ENCODE data around the gene SLC22A2. TPM values are rescaled to one million over a fixed set of nuclear protein-coding genes. Genes with fewer than 3 reads are reported as not detected.

SLC22A2 gene
- total and polyA plus RNA-seq, 4 donors: not detected

DNA sequence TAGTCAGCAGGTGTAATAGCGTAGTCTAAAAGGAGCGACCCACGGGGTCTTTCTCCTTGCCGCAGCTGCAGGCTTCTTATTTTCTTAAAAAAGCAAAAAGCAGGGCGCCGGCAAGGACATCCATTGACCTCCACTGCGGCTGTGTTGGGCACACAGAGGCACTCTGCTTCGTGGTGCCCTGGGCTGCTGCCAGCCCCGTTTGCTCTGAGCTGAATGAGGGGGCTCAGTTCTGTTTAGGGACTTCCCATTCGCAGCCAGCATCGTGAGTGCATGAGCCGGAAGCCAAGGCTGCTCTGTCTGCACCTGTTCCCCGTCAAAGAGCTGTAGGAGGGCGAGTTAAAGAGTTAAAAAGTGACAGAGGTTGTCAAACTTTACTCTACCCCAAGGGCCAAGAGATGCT, 1.7 kb upstream of the SLC22A2 start:
- no peak for DNase-seq (ENCODE audit: low spot score)
- H3K9me3 ChIP-seq (ENCODE audit: control insufficient read depth in 4 of 4, low read length in 3 of 4): no peaks in the 10 kb centered on the region
- no peak overlapping the region for H3K9ac ChIP-seq (ENCODE audit: low read depth in 1 of 2, low read length in 2 of 2)
- WGBS: 85% methylated on average over 14 of the region's 14 CpGs
- H3K4me3 ChIP-seq (ENCODE audit: low read depth in 1 of 3, low read length in 3 of 3): no peak overlapping the region
- no peak for TF ChIP-seq HNF4A (conservative IDR thresholded peaks at IDR 0.05)
- no peak for TF ChIP-seq JUND (IDR thresholded peaks at IDR 0.05)
- no peak for TF ChIP-seq TAF1 (conservative IDR thresholded peaks at IDR 0.05)
- TF ChIP-seq CTCF (IDR thresholded peaks at IDR 0.05; ENCODE audit: low read depth, low read length, missing input control): no peak
- no peak for TF ChIP-seq EGR1 (IDR thresholded peaks at IDR 0.05; ENCODE audit: low read depth in 2 of 2)
- TF ChIP-seq, protein P1, sequence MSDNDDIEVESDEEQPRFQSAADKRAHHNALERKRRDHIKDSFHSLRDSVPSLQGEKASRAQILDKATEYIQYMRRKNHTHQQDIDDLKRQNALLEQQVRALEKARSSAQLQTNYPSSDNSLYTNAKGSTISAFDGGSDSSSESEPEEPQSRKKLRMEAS (IDR thresholded peaks at IDR 0.05): no peak
- TF ChIP-seq NR2F2 (IDR thresholded peaks at IDR 0.05): no peak
- TF ChIP-seq ZBTB33 (IDR thresholded peaks at IDR 0.05): no peak
- TF ChIP-seq FOXA2 (IDR thresholded peaks at IDR 0.05): no peak
- TF ChIP-seq HNF4G (IDR thresholded peaks at IDR 0.05): no peak
- no peak for TF ChIP-seq FOXA1 (IDR thresholded peaks at IDR 0.05)
- TF ChIP-seq SP1 (IDR thresholded peaks at IDR 0.05): no peak
- no peak for TF ChIP-seq RXRA (IDR thresholded peaks at IDR 0.05)
- TF ChIP-seq GABPA (IDR thresholded peaks at IDR 0.05 in 1 of 2, conservative IDR thresholded peaks at IDR 0.05 in 1 of 2): no peak
- TF ChIP-seq RAD21 (IDR thresholded peaks at IDR 0.05): no peak
- no peak for TF ChIP-seq REST (IDR thresholded peaks at IDR 0.05)
- TF ChIP-seq, protein P2, sequence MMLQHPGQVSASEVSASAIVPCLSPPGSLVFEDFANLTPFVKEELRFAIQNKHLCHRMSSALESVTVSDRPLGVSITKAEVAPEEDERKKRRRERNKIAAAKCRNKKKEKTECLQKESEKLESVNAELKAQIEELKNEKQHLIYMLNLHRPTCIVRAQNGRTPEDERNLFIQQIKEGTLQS (IDR thresholded peaks at IDR 0.05): no peak
- H3K27ac ChIP-seq (ENCODE audit: low read depth in 1 of 2, low read length in 2 of 2): no peak overlapping the region
- no peaks in the 10 kb centered on the region for H3K27me3 ChIP-seq (ENCODE audit: control insufficient read depth in 4 of 4, insufficient read depth in 4 of 4, low read length in 3 of 4)
- peaks cover 0 to 4% (median 2%) of the 10 kb centered on the region in 4 donors for H3K4me1 ChIP-seq (ENCODE audit: control insufficient read depth in 4 of 4, insufficient read depth in 4 of 4, low read length in 3 of 4)
- no peaks in the 10 kb centered on the region for H3K36me3 ChIP-seq (ENCODE audit: control insufficient read depth in 4 of 4, insufficient read depth in 3 of 4, low read depth in 1 of 4, low read length in 3 of 4)

DNA sequence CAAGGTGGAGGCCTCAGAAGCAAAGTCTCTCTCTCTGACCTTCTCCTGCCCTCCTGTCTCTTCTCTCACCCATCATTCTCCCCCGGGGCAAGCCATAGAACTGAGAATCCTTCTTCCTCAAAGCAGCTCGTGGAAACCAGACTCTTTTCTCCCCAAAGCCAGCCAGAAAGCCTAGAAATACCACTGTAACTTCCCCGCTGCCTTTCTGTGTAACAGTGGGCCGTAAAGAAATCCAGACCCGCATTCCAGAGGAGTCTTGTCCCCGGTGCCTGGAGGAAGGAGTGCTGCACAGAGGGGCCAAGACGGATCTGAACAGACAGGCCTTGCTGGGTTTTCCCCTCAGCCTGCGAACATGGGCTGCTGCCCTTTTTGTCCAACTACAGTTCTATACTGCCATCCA, 977 bp upstream of the SLC22A2 start:
- Histone ChIP-seq H3K27ac (ENCODE audit: low read depth in 1 of 2, low read length in 2 of 2) (no peak overlapping the region), H3K36me3 (ENCODE audit: control insufficient read depth in 4 of 4, insufficient read depth in 3 of 4, low read depth in 1 of 4, low read length in 3 of 4) (no peaks in the 10 kb centered on the region), H3K9ac (ENCODE audit: low read depth in 1 of 2, low read length in 2 of 2) (no peak overlapping the region), H3K4me3 (ENCODE audit: low read depth in 1 of 3, low read length in 3 of 3) (no peak overlapping the region), H3K4me1 (ENCODE audit: control insufficient read depth in 4 of 4, insufficient read depth in 4 of 4, low read length in 3 of 4) (peaks cover 0 to 11% (median 8%) of the 10 kb centered on the region in 4 donors), H3K9me3 (ENCODE audit: control insufficient read depth in 4 of 4, low read length in 3 of 4) (no peaks in the 10 kb centered on the region), H3K27me3 (ENCODE audit: control insufficient read depth in 4 of 4, insufficient read depth in 4 of 4, low read length in 3 of 4) (no peaks in the 10 kb centered on the region)
- WGBS: 77% methylated on average over 8 of the region's 8 CpGs
- no peak for DNase-seq (ENCODE audit: low spot score)
- no peak for TF ChIP-seq HNF4A (conservative IDR thresholded peaks at IDR 0.05)
- TF ChIP-seq HNF4G (IDR thresholded peaks at IDR 0.05): no peak
- TF ChIP-seq SP1 (IDR thresholded peaks at IDR 0.05): no peak
- TF ChIP-seq FOXA2 (IDR thresholded peaks at IDR 0.05): no peak
- no peak for TF ChIP-seq JUND (IDR thresholded peaks at IDR 0.05)
- TF ChIP-seq YY1 (IDR thresholded peaks at IDR 0.05): no peak
- no peak for TF ChIP-seq NR2F2 (IDR thresholded peaks at IDR 0.05)
- no peak for TF ChIP-seq EGR1 (IDR thresholded peaks at IDR 0.05; ENCODE audit: low read depth in 2 of 2)
- TF ChIP-seq, protein P1 (IDR thresholded peaks at IDR 0.05): no peak
- no peak for TF ChIP-seq ZBTB33 (IDR thresholded peaks at IDR 0.05)
- no peak for TF ChIP-seq CTCF (IDR thresholded peaks at IDR 0.05; ENCODE audit: low read depth, low read length, missing input control)
- no peak for TF ChIP-seq FOXA1 (IDR thresholded peaks at IDR 0.05)

All from liver (tissue), 9 donors.